ENCODE results near the gene EIPR1. TPM values are rescaled to one million over a fixed set of nuclear protein-coding genes. Genes with fewer than 3 reads are reported as not detected.

The EIPR1 gene
- polyA plus RNA-seq, 1 experiment, result 49.2 TPM

DNA sequence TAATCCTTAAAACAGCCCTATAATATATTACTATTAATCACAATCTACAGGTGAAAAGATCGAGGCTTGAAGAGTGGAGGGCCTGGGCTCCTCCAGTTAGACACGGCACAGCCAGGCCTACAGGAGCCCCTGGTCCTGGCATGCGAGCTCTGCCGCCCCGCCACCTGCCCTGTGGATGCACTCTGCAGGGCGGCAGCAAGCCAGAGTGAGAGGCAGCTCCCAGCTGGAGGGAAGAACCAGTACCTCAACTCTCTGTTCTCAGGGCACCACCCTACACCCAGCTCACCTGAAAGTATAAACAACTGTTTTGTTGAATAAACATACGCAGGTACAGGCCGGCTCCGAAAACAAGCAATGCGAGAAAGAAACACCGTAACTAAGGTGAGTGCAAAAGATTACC, 34.6 kb downstream of the EIPR1 start:
- ChIA-PET POLR2A (no interaction called here), CTCF (no interaction called here)
- TF ChIP-seq CTCF (IDR thresholded peaks at IDR 0.05; ENCODE audit: insufficient read depth, low read depth, low read length), result no peak
- Histone ChIP-seq H3K4me3 (ENCODE audit: low read depth, low read length) (no peak overlapping the region), H3K36me3 (ENCODE audit: control insufficient read depth, insufficient read depth, low read length) (no peaks in the 10 kb centered on the region; the same call in 1 of the 2 replicates), H3K27me3 (ENCODE audit: control insufficient read depth, insufficient read depth, low read length) (no peaks in the 10 kb centered on the region)
- DNase-seq (ENCODE audit: low read depth), result no peak

DNA sequence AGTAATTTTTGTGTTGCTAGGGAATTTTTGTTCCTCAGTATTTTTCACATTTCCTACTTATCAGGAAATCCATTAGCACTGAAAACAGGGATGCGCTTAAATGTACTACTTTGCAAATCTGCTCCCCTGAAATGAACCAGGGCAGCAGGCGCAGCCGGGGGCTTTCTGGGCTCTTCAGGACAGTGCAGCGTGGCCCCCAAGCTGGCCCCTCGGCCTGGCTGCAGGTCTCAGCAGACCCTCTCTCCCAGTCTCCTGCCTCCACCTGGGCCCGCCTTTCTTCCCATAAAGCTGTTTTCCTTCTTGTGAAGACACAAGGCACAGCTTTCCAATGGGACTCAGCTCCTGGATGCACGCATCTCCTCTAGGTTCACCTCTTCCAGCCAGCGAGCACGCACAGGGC, 35.3 kb downstream of the EIPR1 start:
- TF ChIP-seq CTCF (IDR thresholded peaks at IDR 0.05; ENCODE audit: insufficient read depth, low read depth, low read length), result no peak
- no peaks in the 10 kb centered on the region; the same call in 1 of the 2 replicates for H3K36me3 ChIP-seq (ENCODE audit: control insufficient read depth, insufficient read depth, low read length)
- no peaks in the 10 kb centered on the region for H3K27me3 ChIP-seq (ENCODE audit: control insufficient read depth, insufficient read depth, low read length)
- CTCF ChIA-PET, result no interaction called here
- POLR2A ChIA-PET, result no interaction called here
- no peak for DNase-seq (ENCODE audit: low read depth)
- no peak overlapping the region for H3K4me3 ChIP-seq (ENCODE audit: low read depth, low read length)

- Histone ChIP-seq H3K36me3 (ENCODE audit: control insufficient read depth, insufficient read depth, low read length) (no peaks in the 10 kb centered on the region; the same call in 1 of the 2 replicates), H3K4me3 (ENCODE audit: low read depth, low read length) (no peak overlapping the region), H3K27me3 (ENCODE audit: control insufficient read depth, insufficient read depth, low read length) (no peaks in the 10 kb centered on the region)
- POLR2A ChIA-PET, result no interaction called here
- TF ChIP-seq CTCF (IDR thresholded peaks at IDR 0.05; ENCODE audit: insufficient read depth, low read depth, low read length), result no peak
- no peak for DNase-seq (ENCODE audit: low read depth)
- CTCF ChIA-PET, result no interaction called here
Observed at GRCh38 chr2:3341336-3341735, 36.3 kb downstream of the EIPR1 start.

- CTCF ChIA-PET, result interaction anchor here (0.5 kb wide), 1 partner anchor 24 kb away, joined by 3 read pairs; no protein-coding TSS in a partner anchor
- H3K4me3 ChIP-seq (ENCODE audit: low read depth, low read length), result no peak overlapping the region
- TF ChIP-seq CTCF (IDR thresholded peaks at IDR 0.05; ENCODE audit: insufficient read depth, low read depth, low read length), result no peak
- peaks cover 2% of the 10 kb centered on the region for H3K36me3 ChIP-seq (ENCODE audit: control insufficient read depth, insufficient read depth, low read length)
- DNase-seq (ENCODE audit: low read depth), result no peak
- POLR2A ChIA-PET, result no interaction called here
- no peaks in the 10 kb centered on the region for H3K27me3 ChIP-seq (ENCODE audit: control insufficient read depth, insufficient read depth, low read length)
Observed at GRCh38 chr2:3340144-3340543, 37.5 kb downstream of the EIPR1 start.

DNA sequence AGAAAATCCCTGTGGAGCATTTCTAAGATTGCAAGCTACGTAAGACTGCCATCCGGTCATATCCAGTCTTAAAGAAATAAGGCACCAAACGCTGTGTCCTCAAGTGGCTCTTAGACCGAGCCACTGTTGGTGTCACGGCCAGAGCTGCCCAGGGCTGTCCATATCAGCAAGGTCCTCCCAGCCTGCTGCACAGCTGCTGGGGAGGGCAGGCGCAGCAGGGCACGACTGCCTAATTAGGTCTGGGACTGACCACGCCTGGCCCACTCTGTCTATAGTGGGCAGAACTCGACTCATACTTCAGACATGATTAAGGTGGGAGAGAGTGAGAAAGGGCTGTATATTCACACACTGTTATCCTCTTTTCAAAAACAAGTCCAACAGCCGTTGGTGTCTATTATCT, 39.3 kb downstream of the EIPR1 start:
- DNase-seq (ENCODE audit: low read depth), result no peak

More for the DNA sequence above, 39.3 kb downstream of the EIPR1 start:
- ChIA-PET CTCF (no interaction called here), POLR2A (no interaction called here)
- Histone ChIP-seq H3K27me3 (ENCODE audit: control insufficient read depth, insufficient read depth, low read length) (no peaks in the 10 kb centered on the region), H3K36me3 (ENCODE audit: control insufficient read depth, insufficient read depth, low read length) (peaks cover 7% of the 10 kb centered on the region), H3K4me3 (ENCODE audit: low read depth, low read length) (no peak overlapping the region)
- no peak for TF ChIP-seq CTCF (IDR thresholded peaks at IDR 0.05; ENCODE audit: insufficient read depth, low read depth, low read length)
